ENCODE results near the gene CCDC85A. TPM values are rescaled to one million over a fixed set of nuclear protein-coding genes. Genes with fewer than 3 reads are reported as not detected.

The CCDC85A gene
- total RNA-seq, 2 donors from 2014 or later: 0.40 to 0.42 TPM

DNA sequence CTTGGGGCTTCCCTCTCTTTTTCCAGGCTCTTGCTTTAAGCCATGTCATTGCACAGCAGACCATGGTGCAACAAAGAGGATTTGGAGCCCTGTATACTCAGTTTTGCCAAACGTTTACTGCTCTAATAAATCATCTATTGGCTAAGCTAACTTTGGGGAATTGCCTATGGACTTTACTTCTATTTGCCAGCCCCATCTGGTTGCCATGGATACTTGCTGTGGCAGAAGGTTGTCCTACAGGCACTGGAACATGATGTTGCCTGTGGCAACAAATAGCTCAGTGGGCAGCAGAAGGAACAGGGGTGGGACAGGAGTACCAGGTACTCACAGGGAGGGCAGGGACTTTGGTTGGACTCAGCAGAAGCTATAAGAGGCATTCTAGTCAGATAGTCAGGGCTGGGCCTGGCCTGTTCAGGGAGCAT, 129.7 kb downstream of the CCDC85A start:
- H3K4me3 ChIP-seq: no peak overlapping the region
- H3K27me3 ChIP-seq: no peaks in the 10 kb centered on the region
- no peak overlapping the region for H3K9ac ChIP-seq (ENCODE audit: low read depth in 2 of 2, low read length in 2 of 2)
- TF ChIP-seq, protein P1, sequence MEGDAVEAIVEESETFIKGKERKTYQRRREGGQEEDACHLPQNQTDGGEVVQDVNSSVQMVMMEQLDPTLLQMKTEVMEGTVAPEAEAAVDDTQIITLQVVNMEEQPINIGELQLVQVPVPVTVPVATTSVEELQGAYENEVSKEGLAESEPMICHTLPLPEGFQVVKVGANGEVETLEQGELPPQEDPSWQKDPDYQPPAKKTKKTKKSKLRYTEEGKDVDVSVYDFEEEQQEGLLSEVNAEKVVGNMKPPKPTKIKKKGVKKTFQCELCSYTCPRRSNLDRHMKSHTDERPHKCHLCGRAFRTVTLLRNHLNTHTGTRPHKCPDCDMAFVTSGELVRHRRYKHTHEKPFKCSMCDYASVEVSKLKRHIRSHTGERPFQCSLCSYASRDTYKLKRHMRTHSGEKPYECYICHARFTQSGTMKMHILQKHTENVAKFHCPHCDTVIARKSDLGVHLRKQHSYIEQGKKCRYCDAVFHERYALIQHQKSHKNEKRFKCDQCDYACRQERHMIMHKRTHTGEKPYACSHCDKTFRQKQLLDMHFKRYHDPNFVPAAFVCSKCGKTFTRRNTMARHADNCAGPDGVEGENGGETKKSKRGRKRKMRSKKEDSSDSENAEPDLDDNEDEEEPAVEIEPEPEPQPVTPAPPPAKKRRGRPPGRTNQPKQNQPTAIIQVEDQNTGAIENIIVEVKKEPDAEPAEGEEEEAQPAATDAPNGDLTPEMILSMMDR (IDR thresholded peaks at IDR 0.05): no peak
- H3K36me3 ChIP-seq: no peaks in the 10 kb centered on the region
- no peaks in the 10 kb centered on the region for H3K4me1 ChIP-seq
- H3K9me3 ChIP-seq: no peaks in the 10 kb centered on the region
- DNase-seq: no peak
- intact Hi-C loops (cut with DNase I): no loop called here
- H3K27ac ChIP-seq: no peak overlapping the region

DNA sequence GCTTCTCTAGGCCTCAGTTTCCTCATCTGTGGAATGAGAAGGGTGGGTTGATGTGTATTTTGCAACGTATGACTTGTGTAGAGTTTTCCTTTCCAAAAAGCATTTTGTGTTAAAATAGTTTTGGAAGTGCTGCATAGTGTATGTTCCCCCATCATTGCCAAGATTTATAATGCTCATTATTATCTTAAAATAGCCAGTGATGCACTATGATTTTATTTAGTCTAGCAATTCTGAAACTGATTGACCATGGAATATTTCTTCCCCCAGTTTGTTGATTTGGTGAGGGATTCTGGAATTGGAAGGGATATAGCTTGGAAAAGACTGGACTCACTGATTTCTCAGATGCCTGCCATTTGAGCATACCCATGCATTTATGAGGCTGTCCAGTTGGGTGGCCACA, 130.6 kb downstream of the CCDC85A start:
- Histone ChIP-seq H3K9me3 (no peaks in the 10 kb centered on the region), H3K27ac (no peak overlapping the region), H3K36me3 (no peaks in the 10 kb centered on the region), H3K4me1 (no peaks in the 10 kb centered on the region), H3K27me3 (no peaks in the 10 kb centered on the region), H3K9ac (ENCODE audit: low read depth in 2 of 2, low read length in 2 of 2) (no peak overlapping the region), H3K4me3 (no peak overlapping the region)
- TF ChIP-seq, protein P1 (IDR thresholded peaks at IDR 0.05): no peak
- intact Hi-C loops (cut with DNase I): no loop called here
- DNase-seq: no peak

DNA sequence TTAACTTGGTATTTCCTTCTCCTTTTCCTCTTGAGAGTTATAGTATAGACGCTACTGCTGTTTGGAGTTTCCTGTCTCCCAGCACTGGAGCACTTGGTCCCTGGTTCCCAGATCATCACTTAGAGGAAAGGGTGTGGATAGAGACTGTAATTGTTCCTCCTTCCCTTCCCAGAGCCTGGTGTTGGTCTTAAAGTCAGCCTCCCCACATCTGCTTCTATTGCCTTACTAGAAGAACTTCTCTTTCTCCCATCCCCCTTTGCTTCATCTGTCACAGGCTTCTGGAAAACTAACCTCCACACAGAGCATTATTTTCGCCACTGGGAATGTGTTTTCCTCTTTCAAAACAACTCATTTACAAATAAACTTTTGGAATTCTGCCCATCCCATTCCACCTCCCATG, 131.0 kb downstream of the CCDC85A start:
- no peaks in the 10 kb centered on the region for H3K27me3 ChIP-seq
- no peak overlapping the region for H3K9ac ChIP-seq (ENCODE audit: low read depth in 2 of 2, low read length in 2 of 2)
- intact Hi-C loops (cut with DNase I): no loop called here
- no peaks in the 10 kb centered on the region for H3K9me3 ChIP-seq
- no peaks in the 10 kb centered on the region for H3K36me3 ChIP-seq
- TF ChIP-seq, protein P1 (IDR thresholded peaks at IDR 0.05): no peak
- H3K27ac ChIP-seq: no peak overlapping the region
- no peaks in the 10 kb centered on the region for H3K4me1 ChIP-seq
- DNase-seq: no peak
- no peak overlapping the region for H3K4me3 ChIP-seq

DNA sequence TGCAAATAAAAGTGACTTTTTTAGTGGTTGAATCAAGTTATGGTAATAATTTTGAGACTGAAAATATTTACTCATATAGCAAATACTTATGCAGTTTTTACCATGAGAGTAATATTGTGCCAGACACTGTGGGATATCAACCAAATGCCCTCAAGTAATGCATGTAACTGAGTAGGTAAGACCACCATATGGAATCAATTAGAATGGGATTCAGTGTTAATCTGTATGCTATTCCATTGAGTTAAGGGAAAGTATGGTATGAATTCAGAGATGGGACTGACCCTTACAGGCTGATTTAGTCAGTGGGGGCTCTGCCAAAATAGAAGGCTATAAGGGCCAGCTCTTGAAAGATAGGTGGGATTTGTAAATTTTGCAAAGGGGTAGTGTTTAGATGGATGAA, 131.6 kb downstream of the CCDC85A start:
- Histone ChIP-seq H3K4me3 (no peak overlapping the region), H3K36me3 (no peaks in the 10 kb centered on the region), H3K4me1 (no peaks in the 10 kb centered on the region), H3K27me3 (no peaks in the 10 kb centered on the region), H3K9me3 (no peaks in the 10 kb centered on the region), H3K9ac (ENCODE audit: low read depth in 2 of 2, low read length in 2 of 2) (no peak overlapping the region), H3K27ac (no peak overlapping the region)
- TF ChIP-seq, protein P1 (IDR thresholded peaks at IDR 0.05): no peak
- intact Hi-C loops (cut with DNase I): no loop called here
- DNase-seq: no peak

DNA sequence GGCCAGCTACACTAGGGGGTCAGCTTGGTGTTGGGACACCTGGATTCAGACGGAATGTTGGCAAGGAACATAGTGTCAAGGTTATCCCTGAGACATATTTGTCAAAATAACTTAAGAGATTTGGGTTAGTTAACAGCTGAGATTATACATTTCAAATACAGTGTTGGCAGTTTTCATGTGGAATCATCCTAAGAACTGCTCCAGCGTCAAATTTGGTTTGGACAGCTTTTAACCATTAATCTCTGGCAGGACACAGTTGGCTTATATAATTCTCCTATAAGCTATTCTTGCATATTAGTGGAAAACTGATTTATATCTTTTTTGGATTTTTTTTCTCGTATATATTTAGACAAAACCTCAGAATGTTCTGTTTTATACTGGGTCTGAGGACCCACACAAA, 132.2 kb downstream of the CCDC85A start:
- no peaks in the 10 kb centered on the region for H3K36me3 ChIP-seq
- no peak overlapping the region for H3K9ac ChIP-seq (ENCODE audit: low read depth in 2 of 2, low read length in 2 of 2)
- H3K27ac ChIP-seq: no peak overlapping the region
- TF ChIP-seq, protein P1 (IDR thresholded peaks at IDR 0.05): no peak
- no peak overlapping the region for H3K4me3 ChIP-seq
- no peaks in the 10 kb centered on the region for H3K27me3 ChIP-seq
- no peak for DNase-seq
- intact Hi-C loops (cut with DNase I): no loop called here
- H3K4me1 ChIP-seq: no peaks in the 10 kb centered on the region
- no peaks in the 10 kb centered on the region for H3K9me3 ChIP-seq

DNA sequence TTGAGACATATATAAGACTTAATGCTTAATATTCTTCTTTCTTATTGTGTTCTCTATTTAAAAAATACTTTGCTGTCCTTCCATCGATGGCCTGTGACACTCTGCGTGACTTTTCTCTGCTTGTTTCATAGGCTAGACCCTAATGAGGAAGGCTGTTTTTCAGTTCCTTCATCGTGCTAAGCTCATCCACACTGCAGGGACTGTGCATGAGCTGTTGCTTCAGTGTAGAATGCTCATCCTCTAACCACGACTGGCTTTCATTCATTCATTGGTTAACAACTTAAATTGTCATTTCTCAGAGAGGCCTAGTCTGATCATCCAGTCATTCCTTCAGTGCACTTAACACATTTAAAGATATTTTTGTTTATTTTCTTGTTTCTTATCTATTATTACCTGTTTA, 134.4 kb downstream of the CCDC85A start:
- intact Hi-C loops (cut with DNase I): no loop called here
- Histone ChIP-seq H3K9ac (ENCODE audit: low read depth in 2 of 2, low read length in 2 of 2) (no peak overlapping the region), H3K4me1 (no peaks in the 10 kb centered on the region), H3K36me3 (no peaks in the 10 kb centered on the region), H3K27me3 (no peaks in the 10 kb centered on the region), H3K9me3 (no peaks in the 10 kb centered on the region), H3K27ac (no peak overlapping the region), H3K4me3 (no peak overlapping the region)
- no peak for DNase-seq
- TF ChIP-seq, protein P1 (IDR thresholded peaks at IDR 0.05): no peak
